ENCODE results near the gene KIF26A. TPM values are rescaled to one million over a fixed set of nuclear protein-coding genes. Genes with fewer than 3 reads are reported as not detected.
A peak's percentile ranks its signal among the peaks of the same experiment; 100 is the strongest.

KIF26A gene
- total RNA-seq, 1 donor from 2014 or later: 5.9 TPM

DNA sequence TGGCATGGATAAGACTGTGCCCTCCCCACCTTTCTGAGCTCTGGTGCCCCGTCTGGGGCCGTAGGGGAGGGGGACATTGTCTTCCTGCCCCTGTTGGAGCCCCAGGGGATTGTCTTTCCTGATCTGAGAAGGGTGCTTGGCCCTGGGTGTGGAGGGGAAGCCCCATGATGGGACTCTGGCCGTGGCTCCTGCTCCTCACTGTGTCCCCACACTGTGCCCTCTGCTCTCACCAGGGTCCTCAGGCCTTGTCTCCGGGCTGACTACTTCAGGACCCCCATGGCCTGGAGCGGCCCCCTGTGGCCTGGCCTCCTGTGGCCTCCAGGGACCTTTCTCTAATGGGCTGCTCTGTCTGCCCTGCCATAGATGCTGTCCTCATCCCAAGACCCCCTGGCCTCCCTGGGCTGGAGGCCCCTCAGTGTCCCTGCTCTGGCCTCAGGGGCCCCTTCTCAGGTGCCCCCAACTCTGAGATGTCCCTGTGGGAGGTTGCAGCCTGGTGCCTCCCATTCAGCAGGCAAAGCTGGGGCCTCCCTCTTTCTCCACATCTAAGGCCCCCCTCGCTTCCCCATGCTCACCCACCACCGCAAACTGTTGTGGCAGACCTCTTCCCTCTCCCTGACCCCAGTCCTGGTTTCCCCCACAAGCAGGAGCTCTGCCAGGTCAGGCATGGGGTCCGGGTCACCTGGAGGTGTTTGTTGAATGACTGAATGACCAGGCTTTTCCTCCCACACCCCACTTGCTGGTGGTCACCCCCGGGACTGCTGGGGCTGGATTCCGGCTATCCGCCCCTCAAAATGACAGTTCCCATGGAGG, 4.0 kb downstream of the KIF26A start:
- H3K4me3 ChIP-seq: no peak overlapping the region
- TF ChIP-seq, protein P1, sequence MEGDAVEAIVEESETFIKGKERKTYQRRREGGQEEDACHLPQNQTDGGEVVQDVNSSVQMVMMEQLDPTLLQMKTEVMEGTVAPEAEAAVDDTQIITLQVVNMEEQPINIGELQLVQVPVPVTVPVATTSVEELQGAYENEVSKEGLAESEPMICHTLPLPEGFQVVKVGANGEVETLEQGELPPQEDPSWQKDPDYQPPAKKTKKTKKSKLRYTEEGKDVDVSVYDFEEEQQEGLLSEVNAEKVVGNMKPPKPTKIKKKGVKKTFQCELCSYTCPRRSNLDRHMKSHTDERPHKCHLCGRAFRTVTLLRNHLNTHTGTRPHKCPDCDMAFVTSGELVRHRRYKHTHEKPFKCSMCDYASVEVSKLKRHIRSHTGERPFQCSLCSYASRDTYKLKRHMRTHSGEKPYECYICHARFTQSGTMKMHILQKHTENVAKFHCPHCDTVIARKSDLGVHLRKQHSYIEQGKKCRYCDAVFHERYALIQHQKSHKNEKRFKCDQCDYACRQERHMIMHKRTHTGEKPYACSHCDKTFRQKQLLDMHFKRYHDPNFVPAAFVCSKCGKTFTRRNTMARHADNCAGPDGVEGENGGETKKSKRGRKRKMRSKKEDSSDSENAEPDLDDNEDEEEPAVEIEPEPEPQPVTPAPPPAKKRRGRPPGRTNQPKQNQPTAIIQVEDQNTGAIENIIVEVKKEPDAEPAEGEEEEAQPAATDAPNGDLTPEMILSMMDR (IDR thresholded peaks at IDR 0.05): no peak
- H3K4me1 ChIP-seq: peaks cover 17% of the 10 kb centered on the region
- H3K27me3 ChIP-seq: peaks cover 33% of the 10 kb centered on the region
- H3K36me3 ChIP-seq: no peaks in the 10 kb centered on the region
- ATAC-seq (no peak), DNase-seq (peak; percentile 40)
- H3K9me3 ChIP-seq: no peaks in the 10 kb centered on the region
- H3K27ac ChIP-seq: no peak overlapping the region
- intact Hi-C loops (cut with DNase I): no loop called here

DNA sequence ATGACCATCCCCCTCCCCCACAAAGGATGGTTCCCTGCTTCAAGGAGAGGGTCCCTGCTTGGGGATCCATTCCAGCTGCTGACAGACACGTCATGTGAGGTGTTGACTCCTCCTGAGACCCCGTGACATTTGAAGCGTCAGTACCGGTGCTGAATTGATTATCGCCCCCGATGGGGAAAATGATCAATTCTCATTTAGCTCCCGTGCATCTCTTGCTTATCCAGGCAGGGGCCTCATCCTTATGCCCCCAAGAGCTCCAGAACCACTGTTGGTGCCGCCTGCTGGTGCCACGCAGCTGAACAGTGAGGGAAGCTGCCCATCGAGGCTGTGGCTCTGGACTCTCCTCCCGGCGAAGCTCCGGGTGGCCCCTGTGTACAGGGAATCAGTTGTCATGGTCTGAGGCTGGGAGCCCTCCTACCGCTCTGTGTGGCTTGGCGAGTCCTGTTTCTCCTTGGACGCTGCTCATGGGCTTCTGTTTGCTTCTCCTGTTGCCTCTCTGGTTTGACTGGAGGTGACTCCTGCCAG, 4.6 kb downstream of the KIF26A start:
- no peak overlapping the region for H3K27ac ChIP-seq
- H3K4me1 ChIP-seq: peaks cover 12% of the 10 kb centered on the region
- no peaks in the 10 kb centered on the region for H3K36me3 ChIP-seq
- TF ChIP-seq, protein P1 (IDR thresholded peaks at IDR 0.05): no peak
- intact Hi-C loops (cut with DNase I): no loop called here
- no peaks in the 10 kb centered on the region for H3K9me3 ChIP-seq
- peaks cover 26% of the 10 kb centered on the region for H3K27me3 ChIP-seq
- peak; percentile 50 for DNase-seq
- H3K4me3 ChIP-seq: no peak overlapping the region
- ATAC-seq: no peak

- peaks cover 20% of the 10 kb centered on the region for H3K27me3 ChIP-seq
- no peak for ATAC-seq
- peak; percentile 60 for DNase-seq
These were observed 5.4 kb downstream of the KIF26A start for GRCh38 chr14:104143521-104144452.

GRCh38 chr14:104144453-104144790, 6.0 kb downstream of the KIF26A start:
- no peak overlapping the region for H3K4me3 ChIP-seq
- H3K9me3 ChIP-seq: no peaks in the 10 kb centered on the region
- no peak overlapping the region for H3K27ac ChIP-seq
- H3K4me1 ChIP-seq: peaks cover 8% of the 10 kb centered on the region
- no peak for DNase-seq
- peaks cover 13% of the 10 kb centered on the region for H3K27me3 ChIP-seq
- TF ChIP-seq, protein P1 (IDR thresholded peaks at IDR 0.05): no peak
- intact Hi-C loops (cut with DNase I): no loop called here
- no peak for ATAC-seq
- H3K36me3 ChIP-seq: no peaks in the 10 kb centered on the region

More at GRCh38 chr14:104143521-104144452, 5.4 kb downstream of the KIF26A start:
- TF ChIP-seq, protein P1 (IDR thresholded peaks at IDR 0.05): no peak
- Histone ChIP-seq H3K4me1 (peaks cover 11% of the 10 kb centered on the region), H3K27ac (no peak overlapping the region), H3K9me3 (no peaks in the 10 kb centered on the region), H3K36me3 (no peaks in the 10 kb centered on the region), H3K4me3 (no peak overlapping the region)
- intact Hi-C loops (cut with DNase I): no loop called here

DNA sequence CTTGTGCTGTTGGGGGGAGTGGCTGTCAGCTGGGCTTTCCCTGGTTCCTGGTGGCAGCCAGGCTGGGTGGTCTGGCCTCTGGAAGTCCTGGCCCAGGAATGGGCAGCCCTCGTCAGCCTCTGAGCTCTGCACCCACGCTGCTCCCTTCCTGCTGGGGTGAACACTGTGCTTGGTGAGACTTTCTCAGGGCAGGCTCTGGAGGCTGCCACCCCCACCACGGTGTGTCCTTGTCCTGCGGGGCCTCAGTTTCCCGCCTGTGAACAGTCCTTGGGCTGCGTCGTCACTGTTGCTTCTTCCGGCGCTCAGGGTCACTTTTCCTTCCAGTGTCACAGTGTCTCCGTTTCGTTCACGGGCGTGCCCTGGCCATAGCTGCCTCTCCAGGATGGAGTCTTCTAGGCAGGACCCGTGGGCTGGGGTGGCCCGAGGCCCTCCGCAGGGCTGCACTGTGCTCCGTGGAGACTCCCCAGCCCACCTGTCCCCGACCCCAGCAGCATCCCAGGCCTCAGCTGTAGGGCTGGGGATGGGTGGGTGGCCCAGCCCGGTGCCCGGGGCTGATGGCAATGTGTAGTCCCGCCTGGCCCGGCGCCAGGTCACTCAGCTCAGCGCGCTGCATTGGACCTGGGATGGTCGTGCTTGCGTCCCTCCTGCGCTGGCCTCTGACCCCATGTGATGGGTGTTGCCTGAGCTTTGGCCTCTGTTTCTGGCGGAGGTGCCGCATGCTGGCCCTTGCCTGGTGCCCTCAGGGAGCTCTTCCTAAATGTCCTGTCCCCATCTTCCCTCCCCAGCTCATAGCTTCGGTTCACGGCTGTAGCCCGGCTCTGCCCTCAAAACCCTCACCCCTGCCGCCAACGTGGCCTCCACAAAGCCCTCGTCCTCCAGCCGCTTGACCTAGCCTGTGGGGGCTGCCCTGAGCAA, 6.8 kb downstream of the KIF26A start:
- Histone ChIP-seq H3K4me3 (no peak overlapping the region), H3K27ac (no peak overlapping the region), H3K27me3 (peaks cover 6% of the 10 kb centered on the region), H3K36me3 (no peaks in the 10 kb centered on the region), H3K4me1 (peaks cover 6% of the 10 kb centered on the region), H3K9me3 (no peaks in the 10 kb centered on the region)
- no peak for ATAC-seq
- TF ChIP-seq, protein P1 (IDR thresholded peaks at IDR 0.05): no peak
- DNase-seq: peak; percentile 64
- intact Hi-C loops (cut with DNase I): no loop called here
